Transverse colon (tissue), 4 donors: ENCODE data around the gene CHURC1. TPM values are rescaled to one million over a fixed set of nuclear protein-coding genes. Genes with fewer than 3 reads are reported as not detected.

Experiments used
- DNase-seq: peaks from one replicate; pipeline ENCODE4 v3.0.0-alpha.2; 2019
- H3K27ac ChIP-seq, 4 donors: fragments of 200-600 bp; sonication (generic); 2 replicates each; pipeline ENCODE4 v1.5.1; 2016 to 2018; ENCODE audit warnings: inconsistent platforms in 4 of 4
- H3K27me3 ChIP-seq: fragments of 200-600 bp; sonication (generic); 2 replicates; pipeline ENCODE4 v1.5.1; 2017; ENCODE audit warnings: inconsistent platforms
- H3K36me3 ChIP-seq, 4 donors: fragments of 200-600 bp; sonication (generic); 2 replicates each; pipeline ENCODE4 v1.5.1; 2017 to 2019; ENCODE audit warnings: inconsistent platforms in 4 of 4
- H3K4me1 ChIP-seq, 4 donors: fragments of 200-600 bp; sonication (generic); 2 replicates each; pipeline ENCODE4 v1.5.1; 2017 to 2020; ENCODE audit warnings: inconsistent platforms in 4 of 4
- H3K4me3 ChIP-seq, 4 donors: fragments of 200-600 bp; sonication (generic); 1 replicate in 1 of 4; 2 replicates in 3 of 4; pipeline versions ENCODE4 v1.5.1 to v1.6.1; 2017 to 2019; ENCODE audit warnings: inconsistent platforms in 4 of 4
- H3K9me3 ChIP-seq, 2 donors: fragments of 200-600 bp; sonication (generic); 2 replicates each; pipeline ENCODE4 v1.5.1; 2017 to 2019; ENCODE audit warnings: inconsistent platforms in 2 of 2
- EP300 ChIP-seq: sonication (generic); formaldehyde crosslinking; IDR thresholded peaks from one replicate; pipeline ENCODE4 v1.6.1; 2017; ENCODE audit warnings: antibody characterized with exemption, low read depth
- POLR2A ChIP-seq: fragments of 450-650 bp; IDR thresholded peaks from one replicate; pipeline ENCODE4 v1.6.1; 2016; ENCODE audit warnings: antibody characterized with exemption, mild to moderate bottlenecking, moderate library complexity
- POLR2AphosphoS5 ChIP-seq, 3 donors: sonication (generic); formaldehyde crosslinking; IDR thresholded peaks; one replicate each; pipeline ENCODE4 v1.6.1; 2016; ENCODE audit warnings: antibody characterized with exemption in 3 of 3
- WGBS, 2 donors: methylation state at CpG; one replicate each; pipeline ENCODE4 v1.1.5; 2018; ENCODE audit warnings: low coverage in 1 of 2; 5-methylcytosine and 5-hydroxymethylcytosine counted together
- in situ Hi-C, 4 donors: fragments of 200-750 bp; cut with MboI; loops; one replicate each; pipeline versions ENCODE4 v1.15.0 to v1.15.1; 2017; ENCODE audit warnings: low sequenced_read_pairs in 3 of 4, low pct_ligation_motif_present in 1 of 4, low pct_unique_long_range_greater_than_20kb in 1 of 4
- intact Hi-C: fragments of 100-400 bp; cut with DNase I; formaldehyde crosslinking; loops from one replicate; pipeline ENCODE4 v1.15.1; 2023; ENCODE audit warnings: low total_unique reads
- total RNA-seq, 4 donors: library from RNA; depleted of rRNA; stranded (reverse); fragments of >200 nt; gene quantifications; one replicate each; pipeline ENCODE4 v1.1.0, GENCODE V29; 2016
- TF ChIP-seq, protein P1 (sequence below), 5 experiments: fragments of 200-600 bp in 3 of 5; fragments of 450-650 bp in 2 of 5; sonication (generic) in 3 of 5; IDR thresholded peaks; 1 replicate in 2 of 5; 2 replicates in 3 of 5; pipeline ENCODE4 v1.5.1; 2016 to 2017; ENCODE audit warnings: antibody characterized with exemption in 5 of 5, inconsistent platforms in 3 of 5, mild to moderate bottlenecking in 2 of 5, moderate library complexity in 1 of 5

Gene CHURC1
- total RNA-seq, 4 donors from 2014 or later: 26.5 to 104 (median 78.6) TPM

DNA sequence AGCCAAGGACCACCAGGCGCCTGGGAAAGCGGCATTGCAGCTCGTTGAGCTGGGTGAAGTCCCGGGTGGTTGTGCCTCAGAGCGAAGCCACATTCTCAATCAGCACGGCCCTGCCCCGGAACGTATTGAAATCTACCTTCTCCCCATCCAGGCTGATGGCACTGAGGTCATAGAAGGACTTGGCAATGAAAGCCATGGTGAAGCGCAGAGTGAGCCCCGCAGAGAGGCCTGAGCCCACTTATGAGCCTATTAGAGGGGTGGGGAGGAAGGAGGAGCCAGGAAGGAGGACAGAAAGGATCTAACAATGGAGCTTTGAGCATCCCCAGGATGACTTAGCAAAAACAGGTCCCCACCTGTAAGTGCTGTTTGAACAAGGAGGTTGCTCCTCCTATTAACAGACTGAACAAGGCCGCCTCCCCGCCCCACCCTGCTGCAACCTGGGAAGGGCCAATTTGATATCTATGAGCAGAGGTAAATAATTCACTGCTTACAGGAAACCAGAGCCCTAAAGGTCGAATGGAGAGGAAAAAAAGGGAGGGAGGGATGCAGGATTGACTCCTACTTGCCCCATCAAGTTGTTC is 28.4 kb downstream of the CHURC1 start, which contains the start of gene GPX2:
TSS of gene GPX2 (minus strand) at position 215 of the 581 bp plus-strand sequence. CDS start at position 196, 19 bp downstream.
- H3K4me3 ChIP-seq: peak within 1 kb of the TSS; percentile 19 to 45 (median 37)
- no peaks in the 10 kb centered on the region for H3K27me3 ChIP-seq
- H3K36me3 ChIP-seq: no peaks in the 10 kb centered on the region
- TF ChIP-seq POLR2A (peak; percentile 77), POLR2AphosphoS5 (IDR thresholded peaks at IDR 0.05) (peak; percentile 53 to 89 (median 75))
- TF ChIP-seq, protein P1, sequence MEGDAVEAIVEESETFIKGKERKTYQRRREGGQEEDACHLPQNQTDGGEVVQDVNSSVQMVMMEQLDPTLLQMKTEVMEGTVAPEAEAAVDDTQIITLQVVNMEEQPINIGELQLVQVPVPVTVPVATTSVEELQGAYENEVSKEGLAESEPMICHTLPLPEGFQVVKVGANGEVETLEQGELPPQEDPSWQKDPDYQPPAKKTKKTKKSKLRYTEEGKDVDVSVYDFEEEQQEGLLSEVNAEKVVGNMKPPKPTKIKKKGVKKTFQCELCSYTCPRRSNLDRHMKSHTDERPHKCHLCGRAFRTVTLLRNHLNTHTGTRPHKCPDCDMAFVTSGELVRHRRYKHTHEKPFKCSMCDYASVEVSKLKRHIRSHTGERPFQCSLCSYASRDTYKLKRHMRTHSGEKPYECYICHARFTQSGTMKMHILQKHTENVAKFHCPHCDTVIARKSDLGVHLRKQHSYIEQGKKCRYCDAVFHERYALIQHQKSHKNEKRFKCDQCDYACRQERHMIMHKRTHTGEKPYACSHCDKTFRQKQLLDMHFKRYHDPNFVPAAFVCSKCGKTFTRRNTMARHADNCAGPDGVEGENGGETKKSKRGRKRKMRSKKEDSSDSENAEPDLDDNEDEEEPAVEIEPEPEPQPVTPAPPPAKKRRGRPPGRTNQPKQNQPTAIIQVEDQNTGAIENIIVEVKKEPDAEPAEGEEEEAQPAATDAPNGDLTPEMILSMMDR (IDR thresholded peaks at IDR 0.05): no peak
- peaks cover 0 to 50% (median 25%) of the 10 kb centered on the region in 4 donors for H3K4me1 ChIP-seq
- whole genome bisulfite sequencing, 2 donors: 47 to 68% methylated on average over 5 to 13 of the region's 13 CpGs
- H3K9me3 ChIP-seq: no peaks in the 10 kb centered on the region
- peak within 1 kb of the TSS; percentile 83 to 89 (median 86) for H3K27ac ChIP-seq
- peak; percentile 90 for DNase-seq
- intact Hi-C loops: no loop called here
- in situ Hi-C loops: no loop called here

DNA sequence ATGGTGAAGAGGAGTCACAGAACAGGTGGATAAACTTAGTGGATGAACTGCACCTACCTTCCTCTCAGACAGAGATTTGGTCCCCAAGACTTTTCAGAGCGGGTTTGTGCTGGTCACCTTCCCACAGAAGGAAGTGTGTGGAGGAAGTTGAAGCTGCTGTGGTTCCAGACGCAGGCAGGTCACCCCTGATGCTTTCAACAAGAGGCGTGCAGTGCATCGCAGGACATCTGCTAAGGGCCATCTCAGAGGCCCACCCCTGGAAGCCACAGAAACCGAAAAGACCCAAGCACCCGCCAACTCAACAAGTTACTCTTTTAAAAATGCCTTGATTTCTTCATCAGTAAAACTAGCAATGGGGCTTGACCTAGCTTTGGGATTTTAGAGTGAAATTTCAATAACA is 29.3 kb downstream of the CHURC1 start:
- intact Hi-C loops: no loop called here
- Histone ChIP-seq H3K27me3 (no peaks in the 10 kb centered on the region), H3K36me3 (no peaks in the 10 kb centered on the region), H3K4me3 (no peak overlapping the region), H3K27ac (peak overlapping the region; percentile 64 to 89 (median 86)), H3K4me1 (peaks cover 0 to 45% (median 22%) of the 10 kb centered on the region in 4 donors), H3K9me3 (no peaks in the 10 kb centered on the region)
- WGBS, 2 donors: 73% methylated on average over 6 of the region's 6 CpGs; no CpG with 5 or more reads in 1 of the 2 donors
- DNase-seq: no peak
- in situ Hi-C loops: no loop called here
- TF ChIP-seq EP300 (no peak), POLR2AphosphoS5 (IDR thresholded peaks at IDR 0.05) (no peak), POLR2A (no peak)
- TF ChIP-seq, protein P1 (IDR thresholded peaks at IDR 0.05): no peak

DNA sequence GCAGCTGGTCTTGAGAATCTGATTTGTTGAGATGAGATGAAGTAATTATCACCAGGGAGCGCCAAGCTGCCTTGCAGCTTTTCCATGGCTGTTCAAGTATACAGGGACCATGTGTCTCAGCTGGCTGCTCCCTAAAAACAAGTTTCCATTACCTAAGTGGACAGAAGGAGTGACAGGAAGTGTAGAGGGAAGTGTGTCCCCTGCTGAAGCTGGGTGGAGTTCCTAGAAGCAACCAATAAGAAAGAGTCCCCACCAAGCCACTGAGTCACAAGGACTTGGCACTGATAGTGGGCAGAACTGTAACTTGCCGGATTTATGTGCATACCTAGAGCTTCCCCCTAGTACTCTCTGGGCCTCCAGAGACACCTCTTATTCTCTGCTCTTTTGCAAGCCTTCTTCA is 29.8 kb downstream of the CHURC1 start:
- peaks cover 0 to 41% (median 20%) of the 10 kb centered on the region in 4 donors for H3K4me1 ChIP-seq
- DNase-seq: no peak
- H3K4me3 ChIP-seq: no peak overlapping the region
- no peaks in the 10 kb centered on the region for H3K36me3 ChIP-seq
- 87% methylated on average over 2 of the region's 2 CpGs; no CpG with 5 or more reads in 1 of the 2 donors for WGBS, 2 donors
- no peaks in the 10 kb centered on the region for H3K9me3 ChIP-seq
- H3K27ac ChIP-seq: peak overlapping the region; percentile 64 to 89 (median 86)
- in situ Hi-C loops: no loop called here
- TF ChIP-seq POLR2AphosphoS5 (IDR thresholded peaks at IDR 0.05) (no peak), EP300 (no peak), POLR2A (no peak)
- TF ChIP-seq, protein P1 (IDR thresholded peaks at IDR 0.05): no peak
- intact Hi-C loops: no loop called here
- no peaks in the 10 kb centered on the region for H3K27me3 ChIP-seq

DNA sequence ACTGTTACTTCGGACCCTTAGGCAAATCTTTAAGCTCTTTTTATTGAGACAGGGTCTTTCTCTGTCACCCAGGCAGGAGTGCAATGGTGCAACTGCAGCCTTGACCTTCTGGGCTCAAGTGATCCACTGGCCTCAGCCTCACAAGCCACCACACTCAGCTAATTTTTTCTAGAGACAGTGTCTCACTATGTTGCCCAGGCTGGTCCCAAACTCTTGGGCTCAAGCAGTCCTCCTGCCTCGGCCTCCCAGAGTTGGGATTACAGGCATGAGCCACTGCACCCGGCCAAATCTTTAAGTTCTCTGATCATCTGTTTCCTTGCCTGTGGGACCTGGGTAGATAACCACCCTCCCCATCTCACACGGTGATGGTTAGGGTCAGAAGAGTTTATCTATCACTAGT is 30.6 kb downstream of the CHURC1 start:
- no peak for TF ChIP-seq EP300
- TF ChIP-seq POLR2AphosphoS5 (IDR thresholded peaks at IDR 0.05): no peak
- no peak for TF ChIP-seq POLR2A
- TF ChIP-seq, protein P1 (IDR thresholded peaks at IDR 0.05): no peak
- in situ Hi-C loops (no loop called here), intact Hi-C loops (no loop called here)
- H3K4me1 ChIP-seq: peaks cover 0 to 33% (median 14%) of the 10 kb centered on the region in 4 donors
- WGBS, 2 donors: 90 to 100% methylated on average over 1 to 4 of the region's 4 CpGs
- no peaks in the 10 kb centered on the region for H3K27me3 ChIP-seq
- no peak for DNase-seq
- no peaks in the 10 kb centered on the region for H3K9me3 ChIP-seq
- H3K4me3 ChIP-seq: no peak overlapping the region
- no peak overlapping the region for H3K27ac ChIP-seq
- no peaks in the 10 kb centered on the region for H3K36me3 ChIP-seq
